ENCODE measurements around the gene IL17REL. TPM values are rescaled to one million over a fixed set of nuclear protein-coding genes. Genes with fewer than 3 reads are reported as not detected.
"Not testable (repeated sequence)": the region's sequence is repeated elsewhere in the genome, so short reads cannot be mapped to it uniquely, and the experiment has no call there.

The IL17REL gene
- total RNA-seq, 2 donors from 2014 or later = 0.68 TPM; not detected in 1

DNA sequence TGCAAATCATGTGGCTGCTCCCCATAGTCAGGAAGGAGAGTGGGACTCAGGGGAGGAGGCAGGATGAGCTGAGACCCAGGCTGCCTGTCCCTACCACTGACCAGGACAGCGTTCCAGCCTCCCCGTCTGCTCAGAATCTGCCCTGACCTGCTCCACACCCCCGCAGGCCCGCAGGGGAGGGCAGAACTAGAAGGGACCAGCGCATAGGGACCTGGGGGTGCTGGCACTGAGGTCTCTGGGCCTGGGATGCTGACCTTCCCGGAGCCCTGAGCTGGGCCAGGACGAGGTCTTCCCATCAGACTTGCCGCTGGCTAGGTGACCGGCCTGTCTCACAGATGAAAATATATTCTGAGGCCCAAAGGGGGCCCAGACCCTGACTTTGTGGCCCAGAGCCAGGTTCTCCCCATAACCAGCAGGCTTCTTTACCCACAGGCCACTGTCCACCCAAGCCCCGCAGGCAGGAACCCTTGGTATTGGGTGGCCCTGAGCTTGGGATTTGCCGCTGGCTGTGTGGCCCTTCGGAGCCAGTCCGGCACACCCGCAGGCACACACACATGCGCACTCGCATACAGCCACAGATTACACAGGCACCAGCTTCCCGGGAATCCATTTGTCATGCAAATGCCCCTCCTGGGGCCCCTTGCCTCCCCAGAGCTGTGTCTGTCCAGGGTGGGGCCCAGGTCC, 65.8 kb downstream of the IL17REL start:
- TF ChIP-seq POLR2AphosphoS5 (IDR thresholded peaks at IDR 0.05) = no peak
- TF ChIP-seq POLR2A (IDR thresholded peaks at IDR 0.05) = no peak
- intact Hi-C loops (cut with DNase I) = no loop called here
- H3K36me3 ChIP-seq = no peaks in the 10 kb centered on the region
- H3K4me3 ChIP-seq = no peak overlapping the region
- H3K27me3 ChIP-seq (replicated peaks; ENCODE audit: insufficient read depth) = no peaks in the 10 kb centered on the region
- H3K9me3 ChIP-seq = no peaks in the 10 kb centered on the region
- WGBS = 80% methylated on average over 17 of the region's 17 CpGs
- H3K4me1 ChIP-seq (replicated peaks) = peaks cover 33% of the 10 kb centered on the region
- peak overlapping the region; percentile 95 to 96 for H3K27ac ChIP-seq
- no peak for DNase-seq (ENCODE audit: low spot score)

DNA sequence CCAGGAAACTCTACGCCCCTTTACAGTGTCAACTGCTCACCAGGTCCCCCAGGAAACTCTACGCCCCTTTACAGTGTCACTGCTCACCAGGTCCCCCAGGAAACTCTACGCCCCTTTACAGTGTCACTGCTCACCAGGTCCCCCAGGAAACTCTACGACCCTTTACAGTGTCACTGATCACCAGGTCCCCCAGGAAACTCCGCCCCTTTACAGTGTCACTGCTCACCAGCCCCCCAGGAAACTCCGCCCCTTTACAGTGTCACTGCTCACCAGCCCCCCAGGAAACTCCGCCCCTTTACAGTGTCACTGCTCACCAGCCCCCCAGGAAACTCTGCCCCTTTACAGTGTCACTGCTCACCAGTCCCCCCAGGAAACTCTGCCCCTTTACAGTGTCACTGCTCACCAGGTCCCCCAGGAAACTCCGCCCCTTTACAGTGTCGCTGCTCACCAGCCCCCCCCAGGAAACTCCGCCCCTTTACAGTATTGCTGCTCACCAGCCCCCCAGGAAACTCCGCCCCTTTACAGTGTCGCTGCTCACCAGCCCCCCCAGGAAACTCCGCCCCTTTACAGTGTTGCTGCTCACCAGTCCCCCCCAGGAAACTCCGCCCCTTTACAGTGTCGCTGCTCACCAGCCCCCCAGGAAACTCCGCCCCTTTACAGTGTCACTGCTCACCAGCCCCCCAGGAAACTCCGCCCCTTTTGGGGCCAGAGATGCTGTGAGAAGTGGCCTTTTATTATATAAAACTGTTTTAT, 67.3 kb downstream of the IL17REL start:
- 83% methylated on average over 15 of the region's 17 CpGs for WGBS
- H3K27ac ChIP-seq; DNase-seq (ENCODE audit: low spot score); H3K4me3 ChIP-seq; H3K36me3 ChIP-seq; H3K9me3 ChIP-seq; H3K27me3 ChIP-seq (replicated peaks; ENCODE audit: insufficient read depth); intact Hi-C loops (cut with DNase I): not testable (repeated sequence)
- H3K4me1 ChIP-seq (replicated peaks) = peaks cover 23% of the 10 kb centered on the region

Small RNAs within 50 kb of the gene (microRNA-seq; reads per million reads assigned to microRNA genes)
- gene MIR6821 = 1.8 reads per million, percentile 26 among the genes with 10 or more reads in this experiment

Small RNAs within 50 kb of the gene (small RNA-seq; reads per million reads assigned to genes)
- gene MIR6821 = 0 to 0.20 reads per million in 2 donors

Other genes starting within 250 kb of the IL17REL start
- gene BRD1, start 184.9 kb downstream of the IL17REL start, total RNA-seq = 10 to 100 TPM; 40.3 to 74.2 TPM
- 10 to 100 TPM; 10.4 to 11.2 TPM for gene ZBED4, start 158.9 kb downstream of the IL17REL start, total RNA-seq
- 10 to 100 TPM; 26.1 to 33.6 TPM for gene ALG12, start 94.3 kb downstream of the IL17REL start, total RNA-seq
- 10 to 100 TPM; 55.1 to 70.1 TPM for gene CRELD2, start 94.1 kb downstream of the IL17REL start, total RNA-seq
- 100 to 1,000 TPM; 126 to 183 TPM for gene PIM3, start 52.0 kb downstream of the IL17REL start, total RNA-seq
- under 1 TPM in 1 of 2 donors, not detected in 1; 0.74 TPM for gene TTLL8, start 45.5 kb upstream of the IL17REL start, total RNA-seq
- gene MLC1, start 72.7 kb upstream of the IL17REL start, total RNA-seq = 1 to 10 TPM in 1 of 2 donors, under 1 TPM in 1; 0.68 to 1.1 TPM
- gene MOV10L1, start 77.2 kb upstream of the IL17REL start, total RNA-seq = 10 to 100 TPM in 1 of 2 donors, under 1 TPM in 1; 0.36 to 18.9 TPM
- 1 to 10 TPM; 7.5 to 9.5 TPM for gene PANX2, start 158.0 kb upstream of the IL17REL start, total RNA-seq
- gene TRABD, start 173.1 kb upstream of the IL17REL start, total RNA-seq = 10 to 100 TPM; 39.1 to 43.1 TPM
- gene SELENOO, start 188.2 kb upstream of the IL17REL start, total RNA-seq = 10 to 100 TPM; 51.8 to 58.5 TPM
- gene TUBGCP6, start 232.3 kb upstream of the IL17REL start, total RNA-seq = 100 to 1,000 TPM in 1 of 2 donors, 10 to 100 TPM in 1; 56.3 to 117 TPM
- 10 to 100 TPM; 36.9 to 41.3 TPM for gene HDAC10, start 238.5 kb upstream of the IL17REL start, total RNA-seq
- gene MAPK12, start 248.9 kb upstream of the IL17REL start, total RNA-seq = 10 to 100 TPM in 1 of 2 donors, 1 to 10 TPM in 1; 8.4 to 18.0 TPM